HEK293 (cell line): ENCODE measurements around the gene DNASE2.
A peak's percentile ranks its signal among the peaks of the same experiment; 100 is the strongest.
"Not testable (repeated sequence)": the region's sequence is repeated elsewhere in the genome, so short reads cannot be mapped to it uniquely, and the experiment has no call there.

Source experiments
- CTCF ChIA-PET: fragments of 350-600 bp; formaldehyde crosslinking; extraction: SDS; loops from one replicate; lab custom pipeline; 2021; ENCODE audit warnings: antibody characterized with exemption; lab: Yijun Ruan, JAX
- POLR2A ChIA-PET: fragments of 300-600 bp; formaldehyde crosslinking; extraction: SDS; loops from one replicate; lab custom pipeline; 2020; ENCODE audit warnings: antibody characterized with exemption, inconsistent platforms; lab: Yijun Ruan, JAX
- H3K27ac ChIP-seq: fragments of 200-500 bp; sonication (Bioruptor generic); 2 replicates; pipeline ENCODE4 v1.5.1; 2014; ENCODE audit warnings: low read depth, low read length, control low read depth, inconsistent platforms; ENCODE audit errors: extremely low read depth
- H3K36me3 ChIP-seq, 2 experiments: fragments of 200-500 bp in 1 of 2; sonication (Bioruptor generic) in 1 of 2; 1 replicate in 1 of 2; 2 replicates in 1 of 2; pipeline ENCODE4 v1.5.1; 2014 to 2017; ENCODE audit warnings: inconsistent platforms in 2 of 2, low read length in 2 of 2; ENCODE audit not compliant: control insufficient read depth in 2 of 2, insufficient read depth in 1 of 2
- H3K4me1 ChIP-seq: fragments of 200-500 bp; sonication (Bioruptor generic); 2 replicates; pipeline ENCODE4 v1.5.1; 2014; ENCODE audit warnings: mild to moderate bottlenecking, low read length, inconsistent platforms; ENCODE audit not compliant: control insufficient read depth, insufficient read depth
- H3K4me3 ChIP-seq: 2 replicates; pipeline ENCODE4 v1.5.1; 2011; ENCODE audit warnings: low read depth, mild to moderate bottlenecking, control low read depth, low read length, moderate library complexity
- H3K9me3 ChIP-seq: fragments of 200-500 bp; sonication (Bioruptor generic); 2 replicates; pipeline ENCODE4 v1.5.1; 2014; ENCODE audit warnings: low read depth, low read length, inconsistent platforms; ENCODE audit not compliant: control insufficient read depth, insufficient read depth
- BCL11B ChIP-seq: fragments of 450-650 bp; formaldehyde crosslinking; IDR thresholded peaks from 2 replicates; pipeline ENCODE4 v1.5.1; 2016; ENCODE audit warnings: low read depth, missing biosample characterization, missing genetic modification characterization
- GLIS1 ChIP-seq: fragments of 450-650 bp; formaldehyde crosslinking; IDR thresholded peaks from 2 replicates; pipeline ENCODE4 v1.5.1; 2016; ENCODE audit warnings: missing biosample characterization, missing genetic modification characterization
- SCRT2 ChIP-seq: fragments of 450-650 bp; formaldehyde crosslinking; IDR thresholded peaks from 2 replicates; pipeline ENCODE4 v1.5.1; 2016; ENCODE audit warnings: missing biosample characterization, missing genetic modification characterization
- ZBTB17 ChIP-seq: fragments of 450-650 bp; formaldehyde crosslinking; IDR thresholded peaks from 2 replicates; pipeline ENCODE4 v1.5.1; 2016; ENCODE audit warnings: missing biosample characterization, missing genetic modification characterization
- ZBTB21 ChIP-seq: fragments of 450-650 bp; formaldehyde crosslinking; IDR thresholded peaks from 2 replicates; pipeline ENCODE4 v1.5.1; 2017; ENCODE audit warnings: missing biosample characterization, missing genetic modification characterization
- ZFP3 ChIP-seq: fragments of 450-650 bp; formaldehyde crosslinking; IDR thresholded peaks from 2 replicates; pipeline ENCODE4 v1.5.1; 2016; ENCODE audit warnings: low read depth, missing biosample characterization, missing genetic modification characterization
- ZIC2 ChIP-seq: fragments of 450-650 bp; formaldehyde crosslinking; IDR thresholded peaks from 2 replicates; pipeline ENCODE4 v1.5.1; 2016; ENCODE audit warnings: missing biosample characterization, missing genetic modification characterization
- ZNF169 ChIP-seq: fragments of 450-650 bp; formaldehyde crosslinking; IDR thresholded peaks from 2 replicates; pipeline ENCODE4 v1.5.1; 2016; ENCODE audit warnings: missing biosample characterization, missing genetic modification characterization
- ZNF2 ChIP-seq: fragments of 450-650 bp; formaldehyde crosslinking; IDR thresholded peaks from 2 replicates; pipeline ENCODE4 v1.5.1; 2016; ENCODE audit warnings: missing biosample characterization, missing genetic modification characterization
- ZNF239 ChIP-seq: fragments of 450-650 bp; formaldehyde crosslinking; IDR thresholded peaks from 2 replicates; pipeline ENCODE4 v1.5.1; 2016; ENCODE audit warnings: missing biosample characterization, missing genetic modification characterization
- ZNF24 ChIP-seq: fragments of 450-650 bp; formaldehyde crosslinking; IDR thresholded peaks from 2 replicates; pipeline ENCODE4 v1.5.1; 2016; ENCODE audit warnings: missing biosample characterization, missing genetic modification characterization
- ZNF335 ChIP-seq: fragments of 450-650 bp; formaldehyde crosslinking; conservative IDR thresholded peaks from 2 replicates; pipeline ENCODE4 v1.5.1; 2016; ENCODE audit warnings: missing biosample characterization, missing genetic modification characterization
- ZNF341 ChIP-seq: fragments of 450-650 bp; formaldehyde crosslinking; IDR thresholded peaks from 2 replicates; pipeline ENCODE4; 2016; ENCODE audit warnings: low read depth, missing biosample characterization, missing genetic modification characterization
- ZNF366 ChIP-seq: fragments of 450-650 bp; formaldehyde crosslinking; conservative IDR thresholded peaks from 2 replicates; pipeline ENCODE4 v1.5.1; 2016; ENCODE audit warnings: missing biosample characterization, missing genetic modification characterization
- ZNF394 ChIP-seq: fragments of 450-650 bp; formaldehyde crosslinking; IDR thresholded peaks from 2 replicates; pipeline ENCODE4 v1.5.1; 2016; ENCODE audit warnings: missing biosample characterization, missing genetic modification characterization, mild to moderate bottlenecking, moderate library complexity, borderline replicate concordance
- ZNF600 ChIP-seq: fragments of 450-650 bp; formaldehyde crosslinking; IDR thresholded peaks from 2 replicates; pipeline ENCODE4 v1.5.1; 2016; ENCODE audit warnings: missing biosample characterization, missing genetic modification characterization
- ZNF621 ChIP-seq: fragments of 450-650 bp; formaldehyde crosslinking; IDR thresholded peaks from 2 replicates; pipeline ENCODE4 v1.5.1; 2017; ENCODE audit warnings: missing biosample characterization, missing genetic modification characterization
- ZNF785 ChIP-seq: fragments of 450-650 bp; formaldehyde crosslinking; IDR thresholded peaks from 2 replicates; pipeline ENCODE4 v1.5.1; 2016; ENCODE audit warnings: missing biosample characterization, missing genetic modification characterization
- ZNF792 ChIP-seq: fragments of 450-650 bp; formaldehyde crosslinking; IDR thresholded peaks from 2 replicates; pipeline ENCODE4 v1.5.1; 2016; ENCODE audit warnings: missing biosample characterization, missing genetic modification characterization
- ZXDB ChIP-seq: fragments of 450-650 bp; formaldehyde crosslinking; IDR thresholded peaks from 2 replicates; pipeline ENCODE4 v1.5.1; 2016; ENCODE audit warnings: missing biosample characterization, missing genetic modification characterization
- TF ChIP-seq, protein P1 (sequence below): fragments of 450-650 bp; formaldehyde crosslinking; IDR thresholded peaks from 2 replicates; pipeline ENCODE4 v1.5.1; 2016; ENCODE audit warnings: missing biosample characterization, missing genetic modification characterization
- TF ChIP-seq, protein P2 (sequence below): fragments of 450-650 bp; formaldehyde crosslinking; IDR thresholded peaks from 2 replicates; pipeline ENCODE4 v1.5.0; 2017; ENCODE audit warnings: missing biosample characterization, missing genetic modification characterization, borderline replicate concordance
- TF ChIP-seq, protein P3 (sequence below): fragments of 450-650 bp; formaldehyde crosslinking; IDR thresholded peaks from 2 replicates; pipeline ENCODE4 v1.5.1; 2016; ENCODE audit warnings: missing biosample characterization, missing genetic modification characterization
- TF ChIP-seq, protein P4 (sequence below): fragments of 450-650 bp; formaldehyde crosslinking; optimal IDR thresholded peaks from 2 replicates; pipeline ENCODE3; 2016; ENCODE audit warnings: missing biosample characterization, mild to moderate bottlenecking, missing genetic modification characterization
- TF ChIP-seq, protein P5 (sequence below): fragments of 450-650 bp; formaldehyde crosslinking; conservative IDR thresholded peaks from 2 replicates; pipeline ENCODE4 v1.5.1; 2016; ENCODE audit warnings: low read depth, missing biosample characterization, missing genetic modification characterization

The DNASE2 gene

DNA sequence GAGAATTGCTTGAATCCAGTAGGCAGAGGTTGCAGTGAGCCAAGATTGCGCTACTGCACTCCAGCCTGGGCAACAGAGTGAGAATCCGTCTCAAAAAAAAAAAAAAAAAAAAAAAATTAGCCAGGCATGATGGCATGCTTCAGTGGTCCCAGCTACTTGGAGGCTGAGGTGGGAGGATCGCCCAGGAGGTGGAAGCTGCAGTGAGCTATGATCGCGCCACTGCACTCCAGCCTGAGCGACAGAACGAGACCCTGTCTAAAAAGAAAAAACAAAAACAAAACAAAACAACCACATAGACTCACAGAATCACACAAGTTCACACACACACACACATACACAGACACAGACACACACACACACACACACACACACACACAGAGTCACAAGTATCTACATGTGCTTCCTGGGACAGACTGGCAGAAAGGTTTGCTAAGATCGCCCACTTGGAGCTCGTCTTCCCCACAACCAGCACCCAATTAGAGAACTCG lies 9.1 kb upstream of the DNASE2 start:
- CTCF ChIA-PET, result interaction anchor here (0.6 to 1.3 kb wide), 10 partner anchors 8 to 1408 kb away, joined by 3 to 6 read pairs (median 3); partner anchors contain the start of genes DNASE2 and SYCE2
- peak overlapping the region; percentile 23 for H3K4me3 ChIP-seq
- peaks cover 0 to 17% of the 10 kb centered on the region in 2 experiments; a peak in 2 of 3 replicates for H3K36me3 ChIP-seq
- not testable (repeated sequence) for H3K4me1 ChIP-seq, H3K27ac ChIP-seq, H3K9me3 ChIP-seq
- POLR2A ChIA-PET, result interaction anchor here (1.0 to 2.7 kb wide), 9 partner anchors 9 to 194 kb away, joined by 3 to 42 read pairs (median 10); partner anchors contain the start of genes DNASE2, FARSA, FBXW9 and SYCE2
- TF ChIP-seq, protein P1, sequence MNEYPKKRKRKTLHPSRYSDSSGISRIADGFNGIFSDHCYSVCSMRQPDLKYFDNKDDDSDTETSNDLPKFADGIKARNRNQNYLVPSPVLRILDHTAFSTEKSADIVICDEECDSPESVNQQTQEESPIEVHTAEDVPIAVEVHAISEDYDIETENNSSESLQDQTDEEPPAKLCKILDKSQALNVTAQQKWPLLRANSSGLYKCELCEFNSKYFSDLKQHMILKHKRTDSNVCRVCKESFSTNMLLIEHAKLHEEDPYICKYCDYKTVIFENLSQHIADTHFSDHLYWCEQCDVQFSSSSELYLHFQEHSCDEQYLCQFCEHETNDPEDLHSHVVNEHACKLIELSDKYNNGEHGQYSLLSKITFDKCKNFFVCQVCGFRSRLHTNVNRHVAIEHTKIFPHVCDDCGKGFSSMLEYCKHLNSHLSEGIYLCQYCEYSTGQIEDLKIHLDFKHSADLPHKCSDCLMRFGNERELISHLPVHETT (tag by site-specific recombination), result peak; percentile 82; the same call in 1 of the 2 replicates
- TF ChIP-seq ZNF169 (tag by site-specific recombination) (peak; percentile 56; the same call in 1 of the 2 replicates), ZNF335 (tag by site-specific recombination) (peak; percentile 93), ZNF792 (0 out of 2 replicates have a peak, but pooled peaks have one; percentile 37), ZNF600 (tag by site-specific recombination) (peak; percentile 50; the same call in 1 of the 2 replicates), ZNF366 (tag by site-specific recombination) (peak; percentile 30; the same call in 1 of the 2 replicates), ZFP3 (tag by site-specific recombination) (0 out of 2 replicates have a peak, but pooled peaks have one; percentile 30), ZNF2 (tag by site-specific recombination) (peak; percentile 95), ZNF394 (tag by site-specific recombination) (peak; percentile 18; the same call in 1 of the 2 replicates), ZNF24 (0 out of 2 replicates have a peak, but pooled peaks have one; percentile 21), ZNF785 (tag by site-specific recombination) (peak; percentile 84; the same call in 1 of the 2 replicates), ZBTB17 (tag by site-specific recombination) (peak; percentile 90), ZNF341 (tag by site-specific recombination) (0 out of 2 replicates have a peak, but pooled peaks have one; percentile 16), ZXDB (tag by site-specific recombination) (peak; percentile 39; the same call in 1 of the 2 replicates), ZBTB21 (0 out of 2 replicates have a peak, but pooled peaks have one; percentile 34), ZIC2 (tag by site-specific recombination) (0 out of 2 replicates have a peak, but pooled peaks have one; percentile 18), GLIS1 (tag by site-specific recombination) (peak; percentile 73; the same call in 1 of the 2 replicates), BCL11B (peak; percentile 82), ZNF621 (peak; percentile 36; the same call in 1 of the 2 replicates), SCRT2 (tag by site-specific recombination) (peak; percentile 83), ZNF239 (0 out of 2 replicates have a peak, but pooled peaks have one; percentile 58)
- TF ChIP-seq, protein P2, sequence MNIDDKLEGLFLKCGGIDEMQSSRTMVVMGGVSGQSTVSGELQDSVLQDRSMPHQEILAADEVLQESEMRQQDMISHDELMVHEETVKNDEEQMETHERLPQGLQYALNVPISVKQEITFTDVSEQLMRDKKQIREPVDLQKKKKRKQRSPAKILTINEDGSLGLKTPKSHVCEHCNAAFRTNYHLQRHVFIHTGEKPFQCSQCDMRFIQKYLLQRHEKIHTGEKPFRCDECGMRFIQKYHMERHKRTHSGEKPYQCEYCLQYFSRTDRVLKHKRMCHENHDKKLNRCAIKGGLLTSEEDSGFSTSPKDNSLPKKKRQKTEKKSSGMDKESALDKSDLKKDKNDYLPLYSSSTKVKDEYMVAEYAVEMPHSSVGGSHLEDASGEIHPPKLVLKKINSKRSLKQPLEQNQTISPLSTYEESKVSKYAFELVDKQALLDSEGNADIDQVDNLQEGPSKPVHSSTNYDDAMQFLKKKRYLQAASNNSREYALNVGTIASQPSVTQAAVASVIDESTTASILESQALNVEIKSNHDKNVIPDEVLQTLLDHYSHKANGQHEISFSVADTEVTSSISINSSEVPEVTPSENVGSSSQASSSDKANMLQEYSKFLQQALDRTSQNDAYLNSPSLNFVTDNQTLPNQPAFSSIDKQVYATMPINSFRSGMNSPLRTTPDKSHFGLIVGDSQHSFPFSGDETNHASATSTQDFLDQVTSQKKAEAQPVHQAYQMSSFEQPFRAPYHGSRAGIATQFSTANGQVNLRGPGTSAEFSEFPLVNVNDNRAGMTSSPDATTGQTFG (tag by site-specific recombination), result peak; percentile 52; the same call in 1 of the 2 replicates
- TF ChIP-seq, protein P3, sequence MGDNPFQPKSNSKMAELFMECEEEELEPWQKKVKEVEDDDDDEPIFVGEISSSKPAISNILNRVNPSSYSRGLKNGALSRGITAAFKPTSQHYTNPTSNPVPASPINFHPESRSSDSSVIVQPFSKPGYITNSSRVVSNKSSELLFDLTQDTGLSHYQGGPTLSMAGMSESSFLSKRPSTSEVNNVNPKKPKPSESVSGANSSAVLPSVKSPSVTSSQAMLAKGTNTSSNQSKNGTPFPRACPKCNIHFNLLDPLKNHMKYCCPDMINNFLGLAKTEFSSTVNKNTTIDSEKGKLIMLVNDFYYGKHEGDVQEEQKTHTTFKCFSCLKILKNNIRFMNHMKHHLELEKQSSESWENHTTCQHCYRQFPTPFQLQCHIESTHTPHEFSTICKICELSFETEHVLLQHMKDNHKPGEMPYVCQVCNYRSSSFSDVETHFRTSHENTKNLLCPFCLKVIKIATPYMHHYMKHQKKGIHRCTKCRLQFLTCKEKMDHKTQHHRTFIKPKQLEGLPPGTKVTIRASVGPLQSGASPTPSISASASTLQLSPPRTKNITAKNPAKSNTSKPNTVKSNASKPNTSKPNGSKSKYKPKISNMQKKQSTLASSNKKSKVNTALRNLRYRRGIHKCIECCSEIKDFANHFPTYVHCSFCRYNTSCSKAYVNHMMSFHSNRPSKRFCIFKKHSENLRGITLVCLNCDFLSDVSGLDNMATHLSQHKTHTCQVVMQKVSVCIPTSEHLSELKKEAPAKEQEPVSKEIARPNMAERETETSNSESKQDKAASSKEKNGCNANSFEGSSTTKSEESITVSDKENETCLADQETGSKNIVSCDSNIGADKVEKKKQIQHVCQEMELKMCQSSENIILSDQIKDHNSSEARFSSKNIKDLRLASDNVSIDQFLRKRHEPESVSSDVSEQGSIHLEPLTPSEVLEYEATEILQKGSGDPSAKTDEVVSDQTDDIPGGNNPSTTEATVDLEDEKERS, result peak; percentile 34; the same call in 1 of the 2 replicates
- TF ChIP-seq, protein P4, sequence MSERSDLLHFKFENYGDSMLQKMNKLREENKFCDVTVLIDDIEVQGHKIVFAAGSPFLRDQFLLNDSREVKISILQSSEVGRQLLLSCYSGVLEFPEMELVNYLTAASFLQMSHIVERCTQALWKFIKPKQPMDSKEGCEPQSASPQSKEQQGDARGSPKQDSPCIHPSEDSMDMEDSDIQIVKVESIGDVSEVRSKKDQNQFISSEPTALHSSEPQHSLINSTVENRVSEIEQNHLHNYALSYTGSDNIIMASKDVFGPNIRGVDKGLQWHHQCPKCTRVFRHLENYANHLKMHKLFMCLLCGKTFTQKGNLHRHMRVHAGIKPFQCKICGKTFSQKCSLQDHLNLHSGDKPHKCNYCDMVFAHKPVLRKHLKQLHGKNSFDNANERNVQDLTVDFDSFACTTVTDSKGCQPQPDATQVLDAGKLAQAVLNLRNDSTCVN, result peak; percentile 27
- TF ChIP-seq, protein P5, sequence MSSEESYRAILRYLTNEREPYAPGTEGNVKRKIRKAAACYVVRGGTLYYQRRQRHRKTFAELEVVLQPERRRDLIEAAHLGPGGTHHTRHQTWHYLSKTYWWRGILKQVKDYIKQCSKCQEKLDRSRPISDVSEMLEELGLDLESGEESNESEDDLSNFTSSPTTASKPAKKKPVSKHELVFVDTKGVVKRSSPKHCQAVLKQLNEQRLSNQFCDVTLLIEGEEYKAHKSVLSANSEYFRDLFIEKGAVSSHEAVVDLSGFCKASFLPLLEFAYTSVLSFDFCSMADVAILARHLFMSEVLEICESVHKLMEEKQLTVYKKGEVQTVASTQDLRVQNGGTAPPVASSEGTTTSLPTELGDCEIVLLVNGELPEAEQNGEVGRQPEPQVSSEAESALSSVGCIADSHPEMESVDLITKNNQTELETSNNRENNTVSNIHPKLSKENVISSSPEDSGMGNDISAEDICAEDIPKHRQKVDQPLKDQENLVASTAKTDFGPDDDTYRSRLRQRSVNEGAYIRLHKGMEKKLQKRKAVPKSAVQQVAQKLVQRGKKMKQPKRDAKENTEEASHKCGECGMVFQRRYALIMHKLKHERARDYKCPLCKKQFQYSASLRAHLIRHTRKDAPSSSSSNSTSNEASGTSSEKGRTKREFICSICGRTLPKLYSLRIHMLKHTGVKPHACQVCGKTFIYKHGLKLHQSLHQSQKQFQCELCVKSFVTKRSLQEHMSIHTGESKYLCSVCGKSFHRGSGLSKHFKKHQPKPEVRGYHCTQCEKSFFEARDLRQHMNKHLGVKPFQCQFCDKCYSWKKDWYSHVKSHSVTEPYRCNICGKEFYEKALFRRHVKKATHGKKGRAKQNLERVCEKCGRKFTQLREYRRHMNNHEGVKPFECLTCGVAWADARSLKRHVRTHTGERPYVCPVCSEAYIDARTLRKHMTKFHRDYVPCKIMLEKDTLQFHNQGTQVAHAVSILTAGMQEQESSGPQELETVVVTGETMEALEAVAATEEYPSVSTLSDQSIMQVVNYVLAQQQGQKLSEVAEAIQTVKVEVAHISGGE, result 0 out of 2 replicates have a peak, but pooled peaks have one; percentile 9
